SW480 (cell line): ENCODE results near the gene POU6F2.

Experiments used
- DNase-seq: peaks from one replicate; pipeline ENCODE4 v3.0.0-alpha.2; 2016; ENCODE audit warnings: low spot score

The POU6F2 gene

GRCh38 chr7:39069896-39070881 is 92.5 kb downstream of the POU6F2 start:
- no peak for DNase-seq

GRCh38 chr7:39071116-39071515 is 93.4 kb downstream of the POU6F2 start:
- DNase-seq, result no peak

- DNase-seq, result no peak
Measured at GRCh38 chr7:39073432-39073831, 95.7 kb downstream of the POU6F2 start.

DNA sequence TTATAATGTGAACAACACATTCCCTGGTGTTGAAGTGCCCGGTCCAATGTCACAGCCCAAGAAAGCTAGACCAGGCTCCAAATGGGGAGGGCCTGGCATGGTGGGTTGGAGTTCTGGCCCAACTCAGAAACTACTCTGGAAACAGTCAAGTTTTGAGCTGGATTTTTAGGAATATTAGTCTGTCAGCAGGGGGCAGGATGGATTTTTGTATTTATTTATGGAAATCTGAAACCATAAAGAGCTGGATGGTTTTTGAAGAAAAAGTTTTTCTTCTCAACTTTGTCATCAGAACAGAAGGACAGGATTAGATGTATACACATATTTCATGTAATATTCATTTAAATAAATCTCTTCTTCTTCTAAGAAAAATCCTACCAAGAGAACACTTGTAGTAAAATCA is 97.5 kb downstream of the POU6F2 start:
- no peak for DNase-seq

DNA sequence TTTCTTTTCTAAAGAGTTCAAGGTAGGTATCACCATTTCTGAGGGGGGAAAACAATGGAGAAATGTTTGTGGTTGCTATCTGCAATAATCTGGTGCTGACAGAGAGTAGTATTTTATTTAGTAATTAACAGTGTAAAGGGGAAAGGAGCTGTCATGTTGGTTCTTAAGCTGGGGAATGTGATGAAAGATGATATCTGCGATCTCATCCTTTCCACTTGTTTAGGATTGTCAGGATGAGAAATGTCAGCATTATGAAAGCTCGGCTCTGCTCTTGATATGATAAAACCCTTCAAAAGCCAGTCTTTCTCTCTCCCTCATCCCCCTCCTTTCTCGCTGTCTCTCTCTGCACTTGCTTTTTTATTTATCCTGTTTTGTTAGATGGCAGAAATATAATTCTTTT is 106.1 kb downstream of the POU6F2 start:
- DNase-seq, result no peak

- no peak for DNase-seq
Measured at GRCh38 chr7:39084349-39084748, 106.6 kb downstream of the POU6F2 start.

DNA sequence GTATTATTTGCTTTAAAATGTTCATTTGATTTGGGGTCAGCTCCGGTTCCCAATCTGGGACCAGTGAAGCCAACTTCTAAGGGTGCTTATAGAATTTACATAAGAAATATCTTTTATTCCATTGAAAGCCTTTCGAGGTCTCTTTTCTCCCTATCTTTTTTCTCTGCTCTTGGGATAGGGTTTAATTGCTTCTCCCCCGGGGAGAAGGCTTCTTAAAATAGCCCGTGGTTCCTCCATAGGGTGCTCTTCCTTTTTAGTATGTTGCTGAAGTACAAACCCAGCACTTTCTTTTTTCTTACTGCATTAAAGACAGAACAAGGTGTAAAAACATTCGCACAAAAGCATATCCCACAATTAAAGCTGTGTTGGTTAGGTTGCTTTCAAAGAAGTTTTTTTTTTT is 107.5 kb downstream of the POU6F2 start:
- DNase-seq, result no peak

- DNase-seq, result no peak
Measured at GRCh38 chr7:39085590-39086049, 107.9 kb downstream of the POU6F2 start.

DNA sequence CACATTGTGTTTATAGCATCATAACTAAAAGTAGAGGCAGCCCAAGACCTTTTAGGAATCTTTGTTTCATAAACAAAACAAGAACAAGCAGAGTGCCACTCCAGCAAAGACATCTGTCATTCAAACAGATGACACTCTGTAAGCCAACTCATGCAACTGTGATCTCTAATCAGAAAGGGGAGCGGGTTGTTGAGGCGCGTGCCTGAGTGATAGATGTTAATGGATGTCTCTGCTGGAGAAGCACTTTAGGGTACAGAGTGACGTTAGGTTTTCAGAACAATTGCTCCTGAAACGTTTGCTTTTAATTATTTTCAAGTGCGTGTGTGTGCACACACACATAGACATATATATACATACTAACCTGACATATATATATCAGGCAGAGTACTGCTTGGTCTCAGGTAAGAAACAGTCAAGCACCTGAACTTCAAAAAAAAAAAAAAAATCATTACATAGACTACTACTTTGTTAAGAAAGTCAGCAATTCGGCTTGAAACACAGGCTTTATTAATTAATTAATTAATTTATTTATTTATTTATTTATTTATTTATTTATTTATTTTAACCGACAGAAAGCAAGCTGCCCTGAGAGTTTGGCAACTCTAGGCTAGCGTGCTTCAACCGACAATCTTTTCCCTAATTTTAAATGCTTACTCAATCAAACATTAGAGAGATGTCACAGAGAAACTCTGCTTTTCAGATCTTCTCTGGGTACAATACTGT is 109.1 kb downstream of the POU6F2 start:
- DNase-seq, result no peak

DNA sequence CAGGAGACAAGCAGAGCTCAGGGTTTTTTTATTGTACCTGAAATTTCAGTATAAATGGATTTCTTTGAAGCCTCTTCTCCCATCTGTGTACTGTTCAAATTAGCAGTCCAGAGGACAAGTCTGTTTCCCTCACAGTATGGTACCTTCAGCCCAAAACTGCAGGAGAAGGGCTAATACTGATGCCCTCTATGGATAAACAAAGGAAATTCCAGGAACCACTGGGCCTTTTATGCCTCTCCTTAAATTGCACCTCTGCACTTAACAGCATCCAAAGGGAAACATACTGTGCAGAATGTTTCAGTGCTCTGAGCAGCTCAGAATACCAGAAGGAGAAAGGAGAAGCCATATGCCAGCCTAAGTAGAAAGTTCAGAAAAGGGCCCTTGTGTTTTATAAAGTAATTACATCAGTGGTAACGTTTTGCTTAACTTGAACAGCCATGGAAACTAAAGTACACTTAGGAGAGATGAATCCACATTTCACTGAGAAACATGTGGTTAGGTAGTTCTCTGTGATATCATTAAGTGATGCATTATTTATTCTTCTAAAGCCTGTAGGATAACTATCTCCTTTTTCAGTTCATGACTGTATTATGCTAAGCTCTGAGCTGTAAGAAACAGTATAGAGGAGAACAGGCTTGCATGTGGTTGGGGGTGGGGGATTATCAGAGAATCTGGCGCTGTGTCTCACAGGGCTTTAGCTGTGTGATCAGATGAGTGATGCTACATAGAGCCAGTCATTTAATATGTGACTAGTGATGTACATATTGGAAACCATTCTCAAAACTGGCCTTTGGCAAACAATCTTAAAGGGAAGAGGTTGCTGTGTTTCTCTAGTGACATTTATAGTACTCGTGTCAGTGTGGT is 111.3 kb downstream of the POU6F2 start:
- DNase-seq, result no peak

GRCh38 chr7:39091145-39091544 is 113.4 kb downstream of the POU6F2 start:
- no peak for DNase-seq

- DNase-seq, result no peak
Measured at GRCh38 chr7:39091774-39092173, 114.1 kb downstream of the POU6F2 start.

DNA sequence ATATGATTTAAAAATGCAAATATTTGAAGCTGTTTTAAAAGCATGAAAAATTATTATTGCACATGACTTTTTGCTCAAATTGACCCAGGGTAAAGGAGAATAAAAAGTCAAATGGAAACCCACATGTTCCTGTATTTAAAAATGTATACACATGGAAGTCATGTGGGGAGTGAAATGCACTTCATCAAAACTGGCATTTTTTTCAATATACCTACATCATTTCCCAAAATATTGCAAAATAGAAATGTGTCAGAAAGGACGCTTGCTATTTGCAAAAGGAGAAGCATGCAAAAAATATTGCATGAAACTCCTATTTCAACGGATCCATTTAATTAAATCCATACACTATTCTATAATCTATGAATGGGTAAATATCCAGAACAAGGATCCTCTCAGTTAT is 117.0 kb downstream of the POU6F2 start:
- DNase-seq, result no peak

DNA sequence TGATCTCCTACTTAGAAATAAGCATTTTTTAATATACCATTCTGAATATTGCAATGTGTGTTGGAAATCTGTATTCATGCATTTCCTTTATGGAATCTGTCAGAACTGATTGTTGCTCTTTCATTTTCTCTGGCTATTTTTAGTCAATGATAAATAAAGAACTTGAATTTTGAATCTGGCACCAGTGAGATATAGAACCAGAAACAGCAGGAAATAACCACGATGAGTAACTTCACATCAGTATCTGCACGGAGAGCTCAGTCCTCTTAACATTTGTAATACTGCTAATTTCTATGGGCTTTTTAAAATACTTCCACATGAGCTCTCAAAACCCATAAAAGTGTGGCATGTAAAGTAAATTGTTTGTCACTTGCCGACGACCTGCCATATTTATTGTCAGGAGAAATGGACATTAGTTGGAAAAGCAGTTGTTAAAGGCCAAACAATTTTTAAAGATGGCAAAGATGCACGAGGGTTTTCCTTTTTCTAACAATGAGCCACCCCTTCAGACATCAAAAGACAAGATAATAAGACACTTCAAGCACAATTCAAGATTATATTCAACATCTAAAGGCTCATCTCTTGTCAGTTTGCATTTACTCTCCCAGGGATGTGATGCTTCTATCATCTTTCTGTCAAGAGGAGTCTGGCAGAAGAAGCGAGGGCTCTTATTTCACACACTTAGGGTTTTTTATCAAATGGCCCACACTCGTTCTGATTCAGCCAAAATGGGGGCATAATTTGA is 118.3 kb downstream of the POU6F2 start:
- no peak for DNase-seq

DNA sequence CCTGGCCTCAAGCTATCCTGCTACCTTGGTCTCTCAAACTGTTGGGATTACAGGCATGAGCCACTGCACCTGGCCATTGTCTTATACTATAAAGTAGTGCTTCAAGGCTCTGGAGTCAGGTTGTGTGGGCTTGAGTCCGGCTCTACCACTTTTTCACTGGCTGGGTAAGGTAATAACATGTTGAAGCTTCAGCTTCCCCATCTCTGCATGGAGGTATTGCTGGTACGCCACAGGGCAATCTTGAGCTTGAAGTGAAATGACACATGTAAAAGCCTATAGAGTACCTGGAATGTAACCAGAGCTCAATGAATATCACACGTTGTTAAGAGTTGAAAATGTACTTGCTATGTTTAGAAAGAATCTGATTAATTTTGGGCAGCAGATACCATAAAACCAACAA is 120.8 kb downstream of the POU6F2 start:
- DNase-seq, result no peak

GRCh38 chr7:39099146-39099545 is 121.4 kb downstream of the POU6F2 start:
- no peak for DNase-seq

GRCh38 chr7:39100270-39100669 is 122.6 kb downstream of the POU6F2 start:
- DNase-seq, result no peak

- DNase-seq, result no peak
Measured at GRCh38 chr7:39102234-39102633, 124.5 kb downstream of the POU6F2 start.

DNA sequence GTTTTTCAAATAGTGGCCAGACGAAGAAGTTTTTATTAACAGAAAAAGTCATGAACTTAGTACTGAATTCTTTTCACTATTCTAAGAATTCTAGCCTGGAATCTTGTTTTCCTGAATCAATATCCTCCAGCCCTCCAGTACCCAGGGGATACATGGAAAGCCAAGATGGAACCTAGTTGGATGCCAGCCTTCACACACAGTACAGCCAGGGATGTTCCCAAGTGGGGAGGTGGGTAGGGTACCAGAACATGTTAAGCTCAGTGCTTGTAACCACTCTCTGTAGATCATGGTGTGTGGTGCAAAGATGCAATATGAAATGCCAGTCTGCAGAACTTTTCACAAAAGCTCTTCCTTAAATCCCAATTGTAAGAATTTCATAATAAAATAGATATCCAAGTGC is 128.0 kb downstream of the POU6F2 start:
- no peak for DNase-seq

DNA sequence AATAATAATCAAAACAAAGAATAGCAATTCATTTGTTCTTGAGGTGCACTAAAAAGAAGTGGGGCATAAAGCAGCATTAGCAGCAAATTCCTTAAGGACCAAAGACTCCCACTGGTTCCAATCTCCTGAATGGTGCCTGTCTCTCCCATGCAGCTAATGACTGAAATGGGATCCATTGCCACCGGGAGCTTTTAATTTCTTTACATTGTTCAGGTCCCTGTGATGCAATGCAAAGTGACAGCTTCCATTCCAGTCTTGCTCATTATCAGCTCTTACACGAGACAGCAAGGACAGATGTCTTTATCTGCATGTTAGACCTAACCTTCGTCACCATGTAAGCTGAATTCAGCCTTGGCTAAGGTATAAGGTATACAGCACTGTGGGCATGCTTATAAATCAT is 148.1 kb downstream of the POU6F2 start:
- DNase-seq, result no peak

GRCh38 chr7:39127058-39127457 is 149.3 kb downstream of the POU6F2 start:
- DNase-seq, result no peak
